Esophagus muscularis mucosa (tissue), 3 donors: Measurements from ENCODE around the gene TRPV4.

Experiments
- CTCF ChIP-seq, 3 experiments: fragments of 200-600 bp in 2 of 3; fragments of 450-650 bp in 1 of 3; sonication (generic) in 2 of 3; IDR thresholded peaks; one replicate each; pipeline ENCODE4 v1.5.1; 2017 to 2019; ENCODE audit warnings: antibody characterized with exemption in 3 of 3, mild to moderate bottlenecking in 2 of 3, moderate library complexity in 1 of 3
- POLR2A ChIP-seq: fragments of 450-650 bp; IDR thresholded peaks from one replicate; pipeline ENCODE4 v1.6.1; 2017; ENCODE audit warnings: antibody characterized with exemption, moderate library complexity, mild to moderate bottlenecking, low read depth
- POLR2AphosphoS5 ChIP-seq, 2 donors: sonication (generic); formaldehyde crosslinking; IDR thresholded peaks; one replicate each; pipeline ENCODE4 v1.6.1; 2017; ENCODE audit warnings: antibody characterized with exemption in 2 of 2

GRCh38 chr12:109741970-109742703 is 91.1 kb downstream of the TRPV4 start:
- TF ChIP-seq CTCF (IDR thresholded peaks at IDR 0.05) (no peak), POLR2AphosphoS5 (IDR thresholded peaks at IDR 0.05) (no peak), POLR2A (no peak)
